HG02610 (cell line): ENCODE results near the gene MTAP.
"Not testable (repeated sequence)": the region's sequence is repeated elsewhere in the genome, so short reads cannot be mapped to it uniquely, and the experiment has no call there.

ENCODE experiments used
- ATAC-seq: cut with Tn5 transposase; IDR thresholded peaks from one replicate; pipeline ENCODE4 v1.9.1; 2021; ENCODE audit warnings: mild to moderate bottlenecking, moderate library complexity; ENCODE audit not compliant: unreplicated experiment

The MTAP gene

DNA sequence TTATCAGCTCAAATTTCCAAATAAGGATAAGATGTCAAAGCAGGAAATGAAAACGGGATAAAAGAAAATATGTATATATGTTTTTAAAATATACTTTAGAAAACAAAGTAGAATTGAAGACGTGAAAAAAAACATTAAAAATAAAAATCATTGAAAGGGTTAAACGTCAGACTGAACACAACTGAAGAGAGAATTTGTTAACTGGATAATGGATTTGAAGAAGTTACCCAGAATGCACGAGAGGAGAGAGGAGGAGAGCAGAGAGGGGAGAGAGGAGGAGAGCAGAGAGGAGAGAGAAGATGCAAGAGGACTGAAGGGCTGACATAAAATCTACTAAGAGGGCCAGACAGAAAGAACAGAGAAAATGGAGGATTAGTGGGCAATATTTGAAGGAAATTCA, 103.8 kb downstream of the MTAP start:
- ATAC-seq: no peak

GRCh38 chr9:21906881-21907280, 104.4 kb downstream of the MTAP start:
- no peak for ATAC-seq

DNA sequence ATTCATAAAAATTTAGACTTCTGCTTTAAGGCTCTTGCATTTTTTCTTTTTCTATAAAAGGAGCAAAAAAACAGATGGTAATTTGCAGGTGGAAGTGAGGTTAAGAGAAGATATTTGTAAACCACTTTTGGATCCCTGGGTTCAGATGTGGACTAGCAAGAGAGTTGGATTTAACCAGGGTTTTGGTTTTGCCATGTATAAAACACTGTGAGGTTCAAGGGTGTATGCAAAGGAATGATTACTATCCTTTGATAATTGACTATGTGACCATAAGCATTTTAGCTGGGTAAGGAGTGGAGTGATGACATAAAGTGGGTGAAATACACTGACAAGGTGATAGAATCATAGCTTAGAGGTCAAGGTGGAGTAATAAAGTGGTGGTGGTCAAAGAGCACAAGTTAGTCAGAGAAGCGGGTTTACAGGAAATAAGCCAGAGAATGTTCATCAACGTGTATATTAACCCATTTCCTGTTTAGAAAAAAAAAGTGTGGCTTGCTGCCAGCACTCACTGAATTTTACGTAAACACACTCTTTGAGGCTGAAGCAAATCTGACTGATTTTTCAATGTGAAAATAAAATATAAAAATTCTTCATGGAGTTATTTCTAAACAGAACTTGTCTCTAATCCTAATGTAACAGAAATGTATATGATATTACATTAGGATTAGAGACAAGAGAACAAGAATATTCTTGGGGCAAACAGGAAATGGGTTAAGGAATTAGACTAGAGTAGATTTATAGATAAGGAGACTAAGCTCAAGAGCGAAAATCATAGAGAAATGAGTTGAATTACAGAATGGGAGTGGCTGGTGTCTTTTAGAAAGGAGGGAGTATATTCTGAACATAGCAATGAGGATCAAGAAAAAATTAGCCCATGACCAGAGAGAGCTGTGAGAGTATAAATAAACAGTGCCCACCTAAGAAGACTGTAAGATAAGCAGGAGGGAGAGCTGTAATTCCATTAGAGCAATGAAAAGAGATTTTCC, 117.2 kb downstream of the MTAP start:
- ATAC-seq: peak; percentile 65

DNA sequence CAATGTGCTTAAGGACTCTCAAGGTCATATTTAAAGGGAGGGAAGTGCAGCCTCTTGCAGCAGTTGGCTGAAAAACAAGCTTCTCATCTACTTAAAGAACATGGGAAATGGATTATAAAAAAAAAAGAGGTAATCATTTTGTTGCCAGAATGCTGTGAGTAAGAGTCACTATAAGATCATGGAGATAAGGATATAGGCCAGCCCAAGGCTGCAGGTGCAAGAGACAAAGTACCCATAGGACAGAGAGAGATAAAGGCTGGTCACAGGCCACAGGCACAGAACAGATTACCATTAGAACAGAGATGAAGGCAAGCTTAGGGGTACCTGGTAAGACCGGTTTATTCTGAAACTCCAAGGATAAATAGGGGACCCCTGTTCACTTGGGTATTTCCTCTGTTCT, 121.3 kb downstream of the MTAP start:
- no peak for ATAC-seq

- no peak for ATAC-seq
Observed at GRCh38 chr9:21927752-21928151, 125.3 kb downstream of the MTAP start.

GRCh38 chr9:21931428-21931827, 129.0 kb downstream of the MTAP start:
- no peak for ATAC-seq

DNA sequence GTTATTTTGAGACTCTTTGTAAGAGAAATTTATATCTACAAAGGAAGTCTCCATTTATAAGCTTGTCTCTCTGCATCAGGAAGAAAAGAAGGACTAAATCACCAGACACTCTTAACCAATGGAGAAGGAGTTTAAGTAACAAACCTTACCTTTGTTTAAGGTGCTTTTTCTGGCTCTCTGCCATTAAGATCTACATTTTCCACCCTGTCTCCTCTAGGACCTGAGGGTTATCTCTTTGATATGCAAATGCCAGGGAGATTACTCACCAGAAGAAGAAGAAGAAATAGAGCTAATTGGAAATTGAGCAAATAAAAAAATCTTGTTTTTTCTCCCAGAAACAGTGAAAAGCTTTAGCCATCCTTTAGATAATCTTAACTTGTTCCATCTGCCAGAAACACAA, 130.8 kb downstream of the MTAP start:
- no peak for ATAC-seq

DNA sequence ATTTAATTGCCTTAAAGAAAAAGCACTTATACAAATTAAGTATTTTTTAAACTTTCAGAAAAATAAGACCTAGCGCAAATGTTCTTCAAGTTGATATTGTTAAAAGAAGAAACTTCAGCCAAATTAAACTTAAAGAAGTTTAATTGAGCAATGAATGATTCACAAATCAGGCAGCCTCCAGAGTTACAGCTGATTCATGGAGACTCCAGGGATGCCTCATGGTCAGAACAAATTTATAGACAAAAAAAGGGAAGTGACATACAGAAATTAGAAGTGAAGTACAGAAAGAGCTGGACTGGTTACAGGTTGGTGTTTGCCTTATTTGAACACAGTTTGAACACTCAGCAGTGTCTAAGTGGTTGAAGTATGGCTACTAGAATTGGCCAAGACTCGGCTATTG, 131.4 kb downstream of the MTAP start:
- ATAC-seq: no peak

- no peak for ATAC-seq
Observed at GRCh38 chr9:21935631-21936030, 133.2 kb downstream of the MTAP start.

GRCh38 chr9:21936161-21936560, 133.7 kb downstream of the MTAP start:
- no peak for ATAC-seq

DNA sequence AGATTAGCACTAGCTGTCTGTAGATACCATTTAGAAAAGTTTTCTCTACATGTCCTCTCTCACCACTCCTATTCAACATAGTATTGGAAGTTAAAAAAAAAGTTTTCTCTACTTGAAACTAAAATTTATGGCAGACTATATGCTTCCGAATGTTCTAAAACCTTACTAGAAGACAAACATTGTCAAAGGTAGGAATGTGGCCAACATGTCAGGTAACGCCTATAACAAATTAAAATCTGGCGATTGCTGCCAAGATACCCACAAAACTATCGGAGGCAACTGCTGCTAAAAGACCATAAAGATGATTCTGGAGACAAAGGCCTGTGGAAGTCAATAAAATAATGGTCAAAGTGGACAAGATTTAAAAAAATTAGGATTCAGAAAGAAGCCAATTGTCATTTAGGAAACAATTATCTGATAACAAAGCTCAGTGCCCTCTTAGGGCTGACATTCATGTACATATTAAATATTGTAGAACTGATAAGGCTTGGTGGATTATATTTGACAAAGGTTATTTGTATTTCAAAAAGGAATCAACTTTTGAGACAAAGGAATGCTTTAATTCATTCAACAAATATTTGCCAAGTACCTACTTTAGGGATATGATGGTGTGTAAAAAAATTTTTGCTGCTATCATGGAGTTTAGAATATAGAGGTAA, 139.0 kb downstream of the MTAP start:
- no peak for ATAC-seq

DNA sequence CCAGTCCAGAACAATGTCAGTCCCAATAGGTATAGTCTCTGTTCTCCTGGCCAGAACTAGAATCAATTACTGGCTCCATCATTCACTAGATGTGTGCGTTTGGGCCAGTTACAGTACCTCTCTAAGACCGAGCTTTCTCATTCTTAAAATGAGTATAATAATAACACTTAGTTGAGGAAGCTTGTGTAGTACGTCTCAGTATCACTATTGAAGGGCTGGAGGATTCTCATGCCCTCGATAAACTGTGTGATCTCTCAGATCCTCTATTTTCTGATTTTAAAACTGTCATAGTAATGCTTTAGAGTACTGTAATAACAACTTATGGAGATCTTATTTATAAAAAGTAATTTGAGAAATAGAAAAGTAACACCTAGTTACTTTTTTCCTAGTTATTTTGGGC, 141.0 kb downstream of the MTAP start:
- no peak for ATAC-seq

GRCh38 chr9:21945606-21946005, 143.2 kb downstream of the MTAP start:
- no peak for ATAC-seq

GRCh38 chr9:21958833-21959232, 156.4 kb downstream of the MTAP start:
- ATAC-seq: no peak

GRCh38 chr9:21959268-21959667, 156.8 kb downstream of the MTAP start:
- ATAC-seq: not testable (repeated sequence)

DNA sequence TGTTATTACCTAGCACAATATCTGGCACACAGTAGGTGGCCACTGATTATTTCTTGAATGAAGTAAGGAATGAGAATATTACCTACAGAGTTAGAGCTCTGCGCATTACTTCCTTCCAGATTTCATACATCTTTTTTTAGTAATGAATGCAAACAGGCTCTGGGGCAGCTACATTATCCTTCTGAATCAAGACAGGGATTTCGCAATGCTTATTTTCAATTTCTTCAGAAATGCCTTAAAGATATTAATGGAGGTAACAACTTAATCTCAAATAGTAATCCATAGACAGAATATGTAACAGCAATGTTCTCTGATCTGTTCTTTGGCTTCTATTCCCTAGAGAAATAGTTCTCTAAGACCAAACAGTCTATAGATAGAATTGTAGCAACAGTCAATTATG, 159.1 kb downstream of the MTAP start:
- no peak for ATAC-seq

DNA sequence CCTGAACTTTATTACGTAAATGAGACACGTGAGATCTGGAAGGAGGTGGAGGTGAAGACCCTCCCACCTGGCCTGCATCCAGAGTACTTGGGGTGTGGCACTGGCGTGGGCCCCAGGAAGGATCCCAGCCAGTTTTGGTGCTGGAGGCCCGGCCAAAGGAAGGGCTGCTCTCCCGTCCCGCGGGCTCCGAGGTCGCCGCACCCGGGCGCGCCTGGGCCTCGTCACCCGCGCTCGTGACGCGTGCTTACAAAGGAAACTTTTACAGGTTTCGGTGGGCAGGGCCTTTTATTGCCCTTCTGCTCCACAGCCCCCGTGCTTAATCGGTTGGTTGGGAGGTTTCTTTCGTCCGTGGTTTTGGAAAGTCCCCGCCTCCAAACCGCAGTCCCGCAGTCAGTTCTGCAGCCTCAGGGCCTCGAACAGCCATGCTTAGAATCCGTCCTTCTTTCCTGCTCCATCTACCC, 162.5 kb downstream of the MTAP start:
- peak; percentile 40 for ATAC-seq

DNA sequence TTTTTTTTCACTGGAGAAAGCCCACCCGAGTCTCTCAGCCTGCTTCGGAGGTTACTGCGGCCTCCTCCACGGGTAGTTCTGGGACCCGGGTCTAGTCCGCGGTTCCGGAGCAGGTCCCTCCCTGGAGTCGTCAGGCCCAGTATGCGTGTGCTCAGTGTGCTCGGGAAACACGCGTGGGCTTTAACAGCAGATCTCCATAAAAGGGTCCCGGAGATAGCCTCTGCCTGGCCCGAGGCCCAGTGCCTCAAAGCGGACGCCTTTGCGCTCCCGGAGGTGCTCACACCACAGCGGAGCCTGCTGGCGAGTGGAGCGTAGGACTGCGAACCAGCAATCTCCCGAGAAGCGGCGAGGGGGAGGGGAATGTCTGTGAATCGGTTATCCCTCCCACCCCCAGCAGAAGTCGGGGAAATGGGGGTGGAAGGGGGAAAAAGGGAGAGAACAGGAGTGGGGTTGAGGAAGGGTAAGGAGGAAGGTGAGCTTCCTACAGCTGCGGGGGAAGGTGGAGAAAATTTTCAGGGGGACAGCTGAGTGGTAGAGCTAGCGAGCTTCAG, 163.0 kb downstream of the MTAP start:
- peak; percentile 79 for ATAC-seq

- no peak for ATAC-seq
Observed at GRCh38 chr9:21966140-21966851, 163.9 kb downstream of the MTAP start.

DNA sequence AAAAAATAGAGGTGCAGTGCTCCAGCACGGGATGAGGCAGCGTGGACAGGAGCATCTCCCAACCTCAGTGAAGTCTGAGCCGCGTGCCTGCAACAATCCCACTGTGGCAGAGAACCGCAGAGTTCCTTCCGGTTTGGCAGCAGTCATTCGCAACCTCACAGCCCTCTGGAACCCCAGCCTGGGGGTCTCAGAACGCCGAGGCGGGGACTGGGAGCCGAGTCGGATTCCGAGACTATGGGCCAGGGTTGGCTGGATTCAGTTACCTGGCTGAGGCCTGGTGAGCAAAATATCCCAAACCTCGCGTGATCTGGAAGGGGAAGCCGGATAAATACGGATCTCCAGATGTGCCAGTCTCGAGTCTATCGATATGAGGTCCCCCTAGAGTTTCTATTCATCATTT, 164.7 kb downstream of the MTAP start:
- ATAC-seq: no peak

GRCh38 chr9:21967702-21968101, 165.3 kb downstream of the MTAP start:
- ATAC-seq: no peak
